Uterus (tissue), 2 donors: ENCODE data around the gene EXOC1.

Experiments used
- POLR2A ChIP-seq, 2 donors: fragments of 450-650 bp; IDR thresholded peaks; one replicate each; pipeline ENCODE4 v1.6.1; 2016; ENCODE audit warnings: antibody characterized with exemption in 2 of 2, mild to moderate bottlenecking in 1 of 2, moderate library complexity in 1 of 2
- TF ChIP-seq, protein P1 (sequence below), 4 experiments: fragments of 200-600 bp in 2 of 4; fragments of 450-650 bp in 2 of 4; sonication (generic) in 2 of 4; IDR thresholded peaks; one replicate each; pipeline ENCODE4 v1.5.1; 2016 to 2019; ENCODE audit warnings: antibody characterized with exemption in 4 of 4, mild to moderate bottlenecking in 2 of 4, moderate library complexity in 1 of 4

DNA sequence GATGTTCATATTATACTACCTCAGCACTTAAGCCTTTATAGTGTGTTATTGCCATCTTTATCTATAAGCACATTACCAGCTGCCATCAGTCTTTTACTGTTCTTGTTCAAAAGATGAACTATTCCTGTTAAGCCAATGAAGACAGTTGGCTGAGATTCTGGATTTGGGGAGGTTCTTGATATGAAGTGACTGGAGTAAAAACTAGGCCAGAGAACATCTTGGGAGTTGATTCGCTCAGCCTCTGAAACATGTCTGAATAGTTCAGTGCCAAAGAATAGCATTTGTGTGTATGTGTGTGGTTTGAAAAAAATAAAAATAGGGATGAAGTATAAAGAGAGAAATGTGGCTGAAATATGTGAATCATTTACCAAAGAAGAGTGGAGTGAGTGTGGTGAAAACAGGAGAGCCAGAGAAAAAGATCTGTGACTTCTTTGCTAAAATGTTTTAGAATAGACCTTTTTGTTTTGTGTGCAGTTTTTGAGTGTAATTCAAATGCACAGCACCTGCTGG lies 15.2 kb downstream of the EXOC1 start:
- TF ChIP-seq POLR2A (IDR thresholded peaks at IDR 0.05), result no peak
- TF ChIP-seq, protein P1, sequence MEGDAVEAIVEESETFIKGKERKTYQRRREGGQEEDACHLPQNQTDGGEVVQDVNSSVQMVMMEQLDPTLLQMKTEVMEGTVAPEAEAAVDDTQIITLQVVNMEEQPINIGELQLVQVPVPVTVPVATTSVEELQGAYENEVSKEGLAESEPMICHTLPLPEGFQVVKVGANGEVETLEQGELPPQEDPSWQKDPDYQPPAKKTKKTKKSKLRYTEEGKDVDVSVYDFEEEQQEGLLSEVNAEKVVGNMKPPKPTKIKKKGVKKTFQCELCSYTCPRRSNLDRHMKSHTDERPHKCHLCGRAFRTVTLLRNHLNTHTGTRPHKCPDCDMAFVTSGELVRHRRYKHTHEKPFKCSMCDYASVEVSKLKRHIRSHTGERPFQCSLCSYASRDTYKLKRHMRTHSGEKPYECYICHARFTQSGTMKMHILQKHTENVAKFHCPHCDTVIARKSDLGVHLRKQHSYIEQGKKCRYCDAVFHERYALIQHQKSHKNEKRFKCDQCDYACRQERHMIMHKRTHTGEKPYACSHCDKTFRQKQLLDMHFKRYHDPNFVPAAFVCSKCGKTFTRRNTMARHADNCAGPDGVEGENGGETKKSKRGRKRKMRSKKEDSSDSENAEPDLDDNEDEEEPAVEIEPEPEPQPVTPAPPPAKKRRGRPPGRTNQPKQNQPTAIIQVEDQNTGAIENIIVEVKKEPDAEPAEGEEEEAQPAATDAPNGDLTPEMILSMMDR (IDR thresholded peaks at IDR 0.05), result no peak
